ENCODE measurements around the gene CTNNA2.

Gene CTNNA2

DNA sequence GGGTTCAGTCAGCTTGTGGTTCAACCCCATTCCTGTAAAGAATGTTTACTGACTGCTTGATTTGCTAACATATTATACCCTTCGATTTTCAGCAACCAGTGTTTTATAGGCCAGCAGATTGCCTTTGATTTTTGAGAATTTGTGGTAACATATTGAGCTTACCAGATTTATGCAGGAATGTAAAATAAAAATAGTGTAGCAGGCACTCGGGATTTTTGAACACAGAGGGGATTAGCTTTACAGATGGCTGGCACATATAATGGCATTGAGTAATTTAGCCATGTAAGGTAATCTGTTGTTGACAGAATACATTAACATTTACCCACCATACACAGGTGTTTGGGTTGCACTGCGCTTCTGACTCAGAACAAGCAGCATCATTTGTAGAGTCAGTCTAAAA lies 437.7 kb downstream of the CTNNA2 start:
- H3K18ac ChIP-seq (ENCODE audit: low read length): no peak overlapping the region
- H3K79me1 ChIP-seq (ENCODE audit: low read depth, low read length): peaks cover 2% of the 10 kb centered on the region
- H3K4ac ChIP-seq (ENCODE audit: low read length): no peak overlapping the region
- H4K8ac ChIP-seq (ENCODE audit: low read depth, low read length): no peak overlapping the region
- no peak overlapping the region for H2BK15ac ChIP-seq (ENCODE audit: low read length)
- H3K14ac ChIP-seq (ENCODE audit: low read length): no peak overlapping the region
- no peaks in the 10 kb centered on the region for H3K27me3 ChIP-seq (ENCODE audit: control insufficient read depth in 3 of 3, insufficient read depth in 3 of 3, low read depth in 1 of 3, low read length in 3 of 3)
- WGBS, 2 donors (ENCODE audit: extremely low coverage in 2 of 2, insufficient read length in 2 of 2, insufficient replicate concordance in 1 of 2): no CpG with 5 or more reads among the region's 3 CpGs
- no peak for DNase-seq (ENCODE audit: low spot score)
- no peak overlapping the region for H4K91ac ChIP-seq (ENCODE audit: low read depth, low read length, poor library complexity)
- H2AFZ ChIP-seq (ENCODE audit: low read length): no peak overlapping the region
- no peak overlapping the region for H2BK12ac ChIP-seq (ENCODE audit: low read length)
- no peak overlapping the region for H3K9ac ChIP-seq (ENCODE audit: low read depth, low read length, poor library complexity)
- no peak overlapping the region for H2AK5ac ChIP-seq (ENCODE audit: low read depth, low read length)
- no peak overlapping the region for H2BK120ac ChIP-seq (ENCODE audit: low read depth, low read length)
- no peak overlapping the region for H2BK5ac ChIP-seq (ENCODE audit: low read length)
- no peaks in the 10 kb centered on the region for H3K36me3 ChIP-seq (replicated peaks in 1 of 2; ENCODE audit: control insufficient read depth in 2 of 2, insufficient read depth in 2 of 2, low read length in 2 of 2)
- no peaks in the 10 kb centered on the region for H3K9me3 ChIP-seq (replicated peaks in 1 of 2; ENCODE audit: control insufficient read depth in 2 of 2, insufficient read depth in 1 of 2, low read depth in 1 of 2, low read length in 2 of 2)
- H3K4me2 ChIP-seq (ENCODE audit: insufficient read depth, low read length, poor library complexity, severe bottlenecking): no peak overlapping the region
- H3K23ac ChIP-seq (ENCODE audit: low read depth, low read length, poor library complexity): no peak overlapping the region
- H3K4me1 ChIP-seq (ENCODE audit: control insufficient read depth in 2 of 2, insufficient read depth in 1 of 2, low read depth in 1 of 2, low read length in 2 of 2): no peaks in the 10 kb centered on the region
- no peak overlapping the region for H3K4me3 ChIP-seq (ENCODE audit: low read length in 2 of 2)
- no peak overlapping the region for H3K27ac ChIP-seq (replicated peaks; ENCODE audit: low read length)

DNA sequence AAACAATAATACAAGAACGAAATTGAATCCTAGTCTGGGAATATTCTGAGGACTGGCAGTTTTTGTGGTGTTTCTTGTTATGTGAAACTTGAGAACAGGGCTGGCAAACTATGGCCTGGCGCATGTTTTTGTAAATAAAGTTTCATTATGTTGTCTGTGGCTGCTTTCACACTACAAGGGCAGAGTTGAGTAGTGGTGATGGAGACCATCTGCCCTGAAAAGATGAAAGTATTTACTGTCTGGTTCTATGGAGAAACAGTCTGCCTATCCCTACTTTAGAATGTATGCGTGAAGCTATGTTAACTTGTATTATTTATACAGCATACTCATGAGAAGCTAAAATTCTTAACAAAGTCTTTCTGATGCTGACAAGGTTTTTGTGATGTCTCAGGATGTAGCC lies 439.8 kb downstream of the CTNNA2 start:
- Histone ChIP-seq H3K4me2 (ENCODE audit: insufficient read depth, low read length, poor library complexity, severe bottlenecking) (no peak overlapping the region), H3K79me1 (ENCODE audit: low read depth, low read length) (peaks cover 2% of the 10 kb centered on the region), H3K23ac (ENCODE audit: low read depth, low read length, poor library complexity) (no peak overlapping the region), H2AK5ac (ENCODE audit: low read depth, low read length) (no peak overlapping the region), H3K18ac (ENCODE audit: low read length) (no peak overlapping the region), H2BK12ac (ENCODE audit: low read length) (no peak overlapping the region), H3K4ac (ENCODE audit: low read length) (no peak overlapping the region), H2BK5ac (ENCODE audit: low read length) (no peak overlapping the region), H2BK120ac (ENCODE audit: low read depth, low read length) (no peak overlapping the region), H3K9ac (ENCODE audit: low read depth, low read length, poor library complexity) (no peak overlapping the region), H4K8ac (ENCODE audit: low read depth, low read length) (no peak overlapping the region), H3K9me3 (replicated peaks in 1 of 2; ENCODE audit: control insufficient read depth in 2 of 2, insufficient read depth in 1 of 2, low read depth in 1 of 2, low read length in 2 of 2) (no peaks in the 10 kb centered on the region), H3K4me3 (ENCODE audit: low read length in 2 of 2) (no peak overlapping the region), H4K91ac (ENCODE audit: low read depth, low read length, poor library complexity) (no peak overlapping the region), H2AFZ (ENCODE audit: low read length) (no peak overlapping the region), H3K36me3 (replicated peaks in 1 of 2; ENCODE audit: control insufficient read depth in 2 of 2, insufficient read depth in 2 of 2, low read length in 2 of 2) (no peaks in the 10 kb centered on the region), H3K4me1 (ENCODE audit: control insufficient read depth in 2 of 2, insufficient read depth in 1 of 2, low read depth in 1 of 2, low read length in 2 of 2) (no peaks in the 10 kb centered on the region), H3K14ac (ENCODE audit: low read length) (no peak overlapping the region), H2BK15ac (ENCODE audit: low read length) (no peak overlapping the region), H3K27me3 (ENCODE audit: control insufficient read depth in 3 of 3, insufficient read depth in 3 of 3, low read depth in 1 of 3, low read length in 3 of 3) (no peaks in the 10 kb centered on the region), H3K27ac (replicated peaks; ENCODE audit: low read length) (no peak overlapping the region)
- DNase-seq (ENCODE audit: low spot score): no peak
- no CpG with 5 or more reads among the region's 3 CpGs for WGBS, 2 donors (ENCODE audit: extremely low coverage in 2 of 2, insufficient read length in 2 of 2, insufficient replicate concordance in 1 of 2)

DNA sequence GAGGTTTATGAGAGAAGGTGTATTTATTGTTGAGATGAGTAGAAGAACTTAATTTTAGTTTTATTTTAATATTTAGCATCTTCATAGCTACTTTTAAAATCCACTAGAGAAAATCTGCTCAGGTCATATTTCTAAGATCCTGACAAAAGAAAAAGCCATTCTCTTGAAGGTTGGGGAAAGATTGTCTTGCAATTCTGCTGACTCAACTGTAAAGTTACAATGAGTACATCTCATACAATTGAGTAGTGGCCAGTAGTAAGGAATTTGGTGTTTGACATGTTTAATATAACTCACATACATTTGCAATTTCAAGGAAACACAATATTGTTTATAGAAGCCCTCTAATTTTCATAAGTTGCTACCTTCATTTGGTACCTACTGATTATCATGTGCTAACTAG lies 447.2 kb downstream of the CTNNA2 start:
- no peaks in the 10 kb centered on the region for H3K27me3 ChIP-seq (ENCODE audit: control insufficient read depth in 3 of 3, insufficient read depth in 3 of 3, low read depth in 1 of 3, low read length in 3 of 3)
- H3K23ac ChIP-seq (ENCODE audit: low read depth, low read length, poor library complexity): no peak overlapping the region
- no peak overlapping the region for H2AK5ac ChIP-seq (ENCODE audit: low read depth, low read length)
- H4K8ac ChIP-seq (ENCODE audit: low read depth, low read length): no peak overlapping the region
- H2BK15ac ChIP-seq (ENCODE audit: low read length): no peak overlapping the region
- H3K4ac ChIP-seq (ENCODE audit: low read length): no peak overlapping the region
- no peak overlapping the region for H3K18ac ChIP-seq (ENCODE audit: low read length)
- H3K4me3 ChIP-seq (ENCODE audit: low read length in 2 of 2): no peak overlapping the region
- no peaks in the 10 kb centered on the region for H3K36me3 ChIP-seq (replicated peaks in 1 of 2; ENCODE audit: control insufficient read depth in 2 of 2, insufficient read depth in 2 of 2, low read length in 2 of 2)
- no peak overlapping the region for H2AFZ ChIP-seq (ENCODE audit: low read length)
- H3K4me1 ChIP-seq (ENCODE audit: control insufficient read depth in 2 of 2, insufficient read depth in 1 of 2, low read depth in 1 of 2, low read length in 2 of 2): no peaks in the 10 kb centered on the region
- no peak for DNase-seq (ENCODE audit: low spot score)
- no peak overlapping the region for H3K14ac ChIP-seq (ENCODE audit: low read length)
- no peaks in the 10 kb centered on the region for H3K9me3 ChIP-seq (replicated peaks in 1 of 2; ENCODE audit: control insufficient read depth in 2 of 2, insufficient read depth in 1 of 2, low read depth in 1 of 2, low read length in 2 of 2)
- H3K27ac ChIP-seq (replicated peaks; ENCODE audit: low read length): no peak overlapping the region
- no peak overlapping the region for H2BK5ac ChIP-seq (ENCODE audit: low read length)
- no peak overlapping the region for H2BK12ac ChIP-seq (ENCODE audit: low read length)
- no peak overlapping the region for H3K9ac ChIP-seq (ENCODE audit: low read depth, low read length, poor library complexity)
- H4K91ac ChIP-seq (ENCODE audit: low read depth, low read length, poor library complexity): no peak overlapping the region
- no peaks in the 10 kb centered on the region for H3K79me1 ChIP-seq (ENCODE audit: low read depth, low read length)
- no peak overlapping the region for H2BK120ac ChIP-seq (ENCODE audit: low read depth, low read length)
- H3K4me2 ChIP-seq (ENCODE audit: insufficient read depth, low read length, poor library complexity, severe bottlenecking): no peak overlapping the region

DNA sequence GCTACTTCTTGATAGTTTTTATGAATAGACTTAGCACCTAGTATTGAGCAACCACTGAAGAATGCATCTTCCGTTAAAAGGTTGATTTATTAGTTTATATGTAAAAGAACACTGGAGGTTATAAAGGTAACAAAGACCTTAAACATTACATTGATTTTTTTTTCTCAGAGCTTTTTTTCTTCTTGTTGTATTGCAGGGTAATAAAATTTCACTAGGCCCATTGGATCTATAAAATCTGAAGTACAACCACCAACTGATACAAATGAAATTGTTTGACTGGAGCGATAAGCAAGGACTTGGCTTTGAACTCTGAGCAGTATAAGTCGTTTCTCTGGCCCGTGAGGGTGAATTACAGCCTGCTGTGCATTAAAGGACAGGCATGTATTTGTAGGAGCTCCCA lies 447.7 kb downstream of the CTNNA2 start:
- H3K18ac ChIP-seq (ENCODE audit: low read length): no peak overlapping the region
- H3K4me1 ChIP-seq (ENCODE audit: control insufficient read depth in 2 of 2, insufficient read depth in 1 of 2, low read depth in 1 of 2, low read length in 2 of 2): no peaks in the 10 kb centered on the region
- H2AFZ ChIP-seq (ENCODE audit: low read length): no peak overlapping the region
- H3K4me2 ChIP-seq (ENCODE audit: insufficient read depth, low read length, poor library complexity, severe bottlenecking): no peak overlapping the region
- H3K9ac ChIP-seq (ENCODE audit: low read depth, low read length, poor library complexity): no peak overlapping the region
- no peak overlapping the region for H2BK15ac ChIP-seq (ENCODE audit: low read length)
- no peak overlapping the region for H3K4ac ChIP-seq (ENCODE audit: low read length)
- no peak overlapping the region for H2BK5ac ChIP-seq (ENCODE audit: low read length)
- no peak overlapping the region for H2BK12ac ChIP-seq (ENCODE audit: low read length)
- H2AK5ac ChIP-seq (ENCODE audit: low read depth, low read length): no peak overlapping the region
- no peak overlapping the region for H3K4me3 ChIP-seq (ENCODE audit: low read length in 2 of 2)
- no peaks in the 10 kb centered on the region for H3K36me3 ChIP-seq (replicated peaks in 1 of 2; ENCODE audit: control insufficient read depth in 2 of 2, insufficient read depth in 2 of 2, low read length in 2 of 2)
- H4K91ac ChIP-seq (ENCODE audit: low read depth, low read length, poor library complexity): no peak overlapping the region
- no peaks in the 10 kb centered on the region for H3K9me3 ChIP-seq (replicated peaks in 1 of 2; ENCODE audit: control insufficient read depth in 2 of 2, insufficient read depth in 1 of 2, low read depth in 1 of 2, low read length in 2 of 2)
- no peak overlapping the region for H4K8ac ChIP-seq (ENCODE audit: low read depth, low read length)
- WGBS, 2 donors (ENCODE audit: extremely low coverage in 2 of 2, insufficient read length in 2 of 2, insufficient replicate concordance in 1 of 2): no CpG with 5 or more reads among the region's 4 CpGs
- H2BK120ac ChIP-seq (ENCODE audit: low read depth, low read length): no peak overlapping the region
- H3K27ac ChIP-seq (replicated peaks; ENCODE audit: low read length): no peak overlapping the region
- no peaks in the 10 kb centered on the region for H3K79me1 ChIP-seq (ENCODE audit: low read depth, low read length)
- no peak for DNase-seq (ENCODE audit: low spot score)
- no peak overlapping the region for H3K23ac ChIP-seq (ENCODE audit: low read depth, low read length, poor library complexity)
- no peak overlapping the region for H3K14ac ChIP-seq (ENCODE audit: low read length)
- H3K27me3 ChIP-seq (ENCODE audit: control insufficient read depth in 3 of 3, insufficient read depth in 3 of 3, low read depth in 1 of 3, low read length in 3 of 3): no peaks in the 10 kb centered on the region
